Measurements from ENCODE around the gene CHKA.

CHKA gene

DNA sequence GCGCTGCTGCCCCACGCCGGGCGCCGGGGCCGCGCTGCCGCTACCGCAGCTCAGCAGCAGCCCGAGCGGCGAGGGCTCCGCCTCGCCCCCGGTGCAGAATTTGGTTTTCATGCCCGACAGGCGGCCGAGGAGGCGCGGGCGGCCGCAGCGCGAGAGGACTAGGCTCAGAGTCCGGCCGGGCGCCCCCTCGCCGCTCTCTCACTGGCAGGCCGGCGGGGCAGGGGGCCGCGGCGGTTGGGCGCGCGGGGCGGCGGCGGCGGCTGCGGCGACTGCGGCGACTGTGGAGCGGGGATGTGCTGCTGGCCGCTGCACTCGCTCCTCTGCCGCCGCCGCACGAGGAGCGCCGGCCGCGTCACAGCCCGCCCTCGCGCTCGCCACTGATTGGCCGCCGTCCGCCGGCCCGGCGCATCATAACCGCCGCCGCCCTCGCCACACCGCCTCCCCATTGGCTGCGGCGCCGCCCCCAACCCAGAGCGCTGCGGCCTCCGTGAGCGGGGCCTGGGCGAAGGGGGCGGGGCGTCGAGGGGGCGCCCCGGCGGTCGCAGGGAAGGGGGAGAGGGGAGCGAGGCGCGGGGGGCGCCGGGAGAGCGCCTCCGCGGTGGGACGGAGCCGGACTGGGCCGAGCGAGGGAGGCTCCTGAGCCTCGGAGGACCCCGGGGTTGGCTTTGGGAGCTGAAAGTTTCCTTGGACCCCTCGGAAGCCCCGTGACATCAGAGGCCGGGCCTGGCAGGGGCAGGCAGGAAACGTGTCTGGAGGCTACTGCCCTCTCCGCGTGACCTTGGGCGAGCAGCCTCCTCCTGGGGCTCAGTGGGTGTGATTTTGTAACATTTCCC, at the start of gene CHKA:
CHKA (minus strand) TSS at position 322 of the 833 bp plus-strand sequence; CDS start at position 111, 211 bp downstream.
- peak; percentile 95 for DNase-seq

DNA sequence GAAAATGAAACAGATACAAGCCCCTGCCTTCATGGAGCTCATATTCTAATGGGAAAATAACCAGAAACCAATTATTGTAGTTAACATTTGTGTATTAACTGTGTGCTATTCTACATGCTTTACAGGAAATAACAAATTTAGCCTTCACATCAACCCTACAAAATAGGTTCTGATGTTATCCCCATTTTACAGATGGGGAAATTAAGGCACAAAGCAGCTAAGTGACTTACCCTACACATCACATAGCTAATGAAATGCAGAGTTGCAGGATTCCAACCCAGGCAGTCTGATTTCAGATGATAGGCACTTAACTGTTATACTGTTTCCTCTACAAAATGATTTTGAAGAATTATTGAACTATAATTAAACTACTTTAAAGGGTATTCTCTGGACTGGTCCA, 48.3 kb upstream of the CHKA start:
- no peak for DNase-seq

DNA sequence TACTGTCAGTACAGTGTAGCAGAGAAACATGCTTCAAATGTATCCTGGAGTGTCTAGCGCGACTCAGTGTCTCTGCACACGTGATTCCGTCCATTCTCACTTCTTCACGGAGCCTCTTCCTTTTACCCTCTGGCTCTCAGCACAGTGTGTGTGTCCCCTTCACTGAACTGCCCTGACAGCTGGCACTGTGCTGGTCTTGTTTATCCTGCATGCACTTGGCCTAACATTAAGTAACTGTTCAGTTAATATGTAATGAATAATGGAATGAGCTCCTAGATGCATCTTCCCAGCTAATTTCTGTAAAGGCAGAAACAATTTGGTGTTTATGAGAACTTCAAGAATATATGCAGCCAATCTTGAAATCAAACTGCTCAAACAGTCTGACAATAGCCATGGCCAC, 47.5 kb upstream of the CHKA start:
- no peak for DNase-seq

DNA sequence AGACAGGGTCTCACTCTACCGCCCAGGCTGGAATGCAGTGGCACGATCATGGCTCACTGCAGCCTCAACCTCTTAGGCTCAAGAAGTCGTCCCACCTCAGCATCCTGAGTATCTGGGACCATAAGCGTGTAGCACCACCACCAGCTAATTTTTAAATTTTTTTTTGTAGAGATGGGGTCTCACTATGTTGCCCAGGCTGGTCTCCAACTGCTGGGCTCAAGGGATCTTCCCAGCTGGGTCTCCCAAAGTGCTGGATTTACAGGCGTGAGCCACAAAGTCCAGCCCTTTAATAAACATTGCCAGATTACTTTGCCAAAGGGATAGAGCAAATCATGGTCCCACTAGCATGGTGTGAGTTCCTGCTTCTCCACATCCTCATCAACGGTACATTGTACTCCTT, 46.3 kb upstream of the CHKA start:
- DNase-seq, result no peak

DNA sequence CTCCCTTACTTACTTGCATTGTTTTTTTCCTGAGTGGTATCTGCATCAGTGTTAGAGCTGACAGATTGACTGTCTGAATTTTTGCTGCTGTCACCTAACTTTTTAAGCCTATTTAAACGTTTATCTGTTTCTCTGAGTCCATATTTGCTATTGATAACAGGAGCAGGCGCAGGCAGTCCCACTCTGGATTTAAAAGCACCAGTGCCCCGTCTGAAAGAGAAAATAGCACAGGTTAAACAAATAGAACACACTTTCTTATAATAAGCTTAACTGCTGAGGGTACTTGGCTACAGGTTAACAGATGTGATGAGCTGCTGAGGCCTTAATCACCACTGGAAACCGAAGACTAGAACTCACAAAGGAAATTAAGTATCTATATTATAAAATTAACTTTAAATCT, 45.8 kb upstream of the CHKA start:
- DNase-seq, result no peak

DNA sequence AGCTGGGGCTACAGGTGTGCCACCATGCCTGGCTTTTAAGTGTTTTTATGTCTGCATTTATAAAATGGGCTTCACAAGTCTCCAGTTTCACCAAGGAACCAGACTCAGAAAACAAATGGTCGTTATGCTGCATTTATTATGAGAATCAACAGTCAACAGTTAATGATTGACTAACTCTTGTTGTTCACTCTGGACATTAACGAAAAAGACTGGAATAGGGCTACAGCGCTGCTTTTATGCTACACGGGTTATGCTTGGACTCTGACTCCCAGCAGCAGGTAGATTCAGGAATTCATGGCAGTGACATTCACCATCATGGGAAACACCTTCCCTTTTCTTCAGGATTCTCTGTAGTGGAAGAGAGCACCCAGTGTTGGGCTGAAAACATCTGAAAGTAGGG, 44.4 kb upstream of the CHKA start:
- no peak for DNase-seq

DNA sequence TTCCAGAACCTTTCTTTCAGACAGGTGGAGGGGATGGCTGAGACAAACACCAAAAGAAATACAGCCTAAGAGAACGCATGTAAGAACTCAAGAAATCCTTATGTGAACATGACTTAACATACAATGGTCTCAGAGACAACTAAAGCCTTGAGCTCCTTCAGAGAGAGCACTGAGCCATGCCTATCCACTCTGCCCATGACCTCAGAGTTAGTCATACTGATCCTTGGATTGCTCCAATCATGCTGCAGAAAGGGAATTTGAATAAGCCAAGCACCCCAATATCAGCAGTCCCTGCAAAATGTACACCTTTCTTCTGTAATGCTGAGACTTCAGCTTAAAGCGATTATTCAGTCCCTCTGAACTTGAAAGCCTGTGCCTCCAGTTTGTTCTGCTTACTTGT, 43.2 kb upstream of the CHKA start:
- DNase-seq, result no peak

DNA sequence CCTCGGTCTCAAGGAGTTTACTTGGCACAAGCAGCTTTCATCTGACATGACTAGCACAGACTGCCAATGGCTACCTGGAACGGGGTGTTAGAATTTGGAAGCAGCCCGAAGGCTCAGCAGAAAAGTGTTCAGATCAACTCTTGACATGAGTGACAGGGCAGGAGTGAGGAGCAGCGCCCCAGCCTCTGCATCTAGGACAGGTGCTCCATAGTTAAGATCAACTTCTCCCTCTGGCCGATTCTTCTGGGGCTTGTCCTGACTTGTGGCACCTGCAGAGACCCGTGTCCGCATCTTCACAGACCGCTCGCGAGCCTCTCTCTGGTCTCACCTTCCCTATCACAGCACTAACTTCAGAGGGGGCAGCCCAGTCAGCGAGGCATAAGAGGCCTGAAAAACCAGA, 42.5 kb upstream of the CHKA start:
- no peak for DNase-seq

DNA sequence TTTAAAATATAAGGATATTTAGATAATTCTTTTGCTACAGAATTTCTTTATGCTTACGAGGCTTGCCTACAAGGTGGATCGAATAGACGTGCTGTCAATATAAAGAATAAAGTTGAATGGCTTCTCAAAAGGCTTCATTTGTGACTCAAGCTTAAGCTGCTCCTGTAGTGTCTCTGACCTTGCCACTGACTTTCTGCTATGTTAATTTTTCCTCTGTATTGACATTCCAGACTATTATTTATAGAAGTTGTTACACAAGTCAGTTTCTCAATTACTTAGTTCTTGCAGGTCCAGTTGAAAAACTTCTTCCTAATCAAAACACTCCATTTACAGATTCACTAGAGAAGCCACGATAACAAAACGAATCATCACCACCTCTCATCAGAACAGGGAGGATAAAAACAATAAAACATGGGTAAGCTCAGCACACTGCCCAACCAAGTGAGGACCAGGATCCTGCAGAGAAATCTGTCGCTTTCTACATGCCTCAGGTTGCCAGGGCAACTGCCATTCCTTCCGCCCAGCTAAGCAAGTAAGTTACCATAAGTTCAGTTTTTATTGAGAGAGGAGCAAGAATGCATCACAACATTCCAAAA, 39.0 kb upstream of the CHKA start:
- DNase-seq, result no peak

DNA sequence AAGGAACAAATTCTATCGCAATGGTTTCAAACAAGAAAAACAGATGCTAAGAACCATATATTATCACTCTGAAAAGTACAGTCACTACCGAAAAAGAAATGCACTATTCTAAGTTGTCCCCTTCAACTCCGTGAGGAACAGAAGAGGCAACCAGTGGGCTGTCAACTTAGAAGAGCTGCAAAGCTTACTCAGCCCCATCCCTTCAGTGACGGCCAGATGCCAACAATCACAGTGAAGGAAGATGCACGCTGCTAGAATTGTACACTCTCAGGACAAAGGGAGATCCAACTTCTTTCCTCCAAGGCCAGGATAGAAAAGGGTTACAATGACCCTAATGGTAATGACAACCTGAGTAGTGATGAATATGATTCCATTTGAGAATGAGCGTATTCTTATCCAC, 38.5 kb upstream of the CHKA start:
- no peak for DNase-seq

DNA sequence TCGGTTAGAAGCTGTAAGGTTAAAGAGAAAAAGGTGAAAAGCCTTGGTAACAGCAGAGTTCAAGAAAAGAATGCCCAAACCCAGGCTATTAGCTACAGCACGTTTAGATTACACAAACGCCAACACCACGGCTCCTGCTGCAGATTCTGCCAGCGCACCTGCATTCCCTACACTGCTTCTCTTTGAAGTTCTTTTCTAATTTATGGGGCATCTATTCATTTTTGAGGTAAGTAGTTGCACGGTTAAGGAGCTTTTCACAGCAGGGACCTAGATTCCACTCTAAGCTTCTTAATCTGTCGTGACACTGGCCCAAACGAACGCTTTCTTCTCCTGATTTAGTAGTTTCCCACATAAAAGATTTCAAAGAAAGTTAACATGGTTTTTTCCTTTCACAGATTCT, 38.0 kb upstream of the CHKA start:
- no peak for DNase-seq

DNA sequence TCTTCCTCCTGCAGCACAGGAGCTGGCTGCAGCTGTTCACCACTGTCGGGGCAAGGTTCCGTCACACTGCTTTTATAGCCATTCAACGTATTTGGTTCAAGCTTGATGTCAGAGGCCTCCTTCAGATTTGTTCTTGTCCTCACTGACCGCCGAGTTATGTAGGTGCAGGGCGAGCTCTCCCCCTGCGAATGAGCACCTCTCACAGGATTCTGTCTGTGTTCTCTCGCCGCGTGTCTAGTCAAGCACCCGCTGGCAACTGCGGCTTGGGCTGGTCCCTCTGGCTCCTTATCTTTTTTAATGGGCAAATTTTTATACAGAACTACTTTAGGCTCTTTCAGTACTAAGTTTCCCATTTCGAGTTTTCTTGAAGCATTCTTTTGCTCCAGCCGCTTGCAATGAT, 37.4 kb upstream of the CHKA start:
- no peak for DNase-seq

DNA sequence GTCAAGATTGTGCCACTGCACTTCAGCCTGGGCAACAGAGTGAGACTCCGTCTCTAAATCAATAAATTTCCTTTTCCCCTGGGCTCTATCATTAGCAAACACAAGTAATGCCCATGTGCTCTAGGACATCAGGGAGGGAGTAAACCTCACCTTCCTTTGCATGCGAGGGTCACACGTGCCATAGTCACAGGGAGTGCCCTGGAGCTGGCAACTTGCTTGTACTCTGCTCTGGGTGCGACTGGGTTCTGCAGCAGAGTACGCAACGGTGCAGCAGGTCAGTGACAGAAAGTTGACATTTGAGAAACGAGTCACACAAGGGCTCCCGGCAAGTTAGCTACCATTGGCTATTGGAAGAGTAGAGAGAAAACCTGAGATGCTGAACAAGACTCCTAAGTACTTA, 32.6 kb upstream of the CHKA start:
- DNase-seq, result no peak

DNA sequence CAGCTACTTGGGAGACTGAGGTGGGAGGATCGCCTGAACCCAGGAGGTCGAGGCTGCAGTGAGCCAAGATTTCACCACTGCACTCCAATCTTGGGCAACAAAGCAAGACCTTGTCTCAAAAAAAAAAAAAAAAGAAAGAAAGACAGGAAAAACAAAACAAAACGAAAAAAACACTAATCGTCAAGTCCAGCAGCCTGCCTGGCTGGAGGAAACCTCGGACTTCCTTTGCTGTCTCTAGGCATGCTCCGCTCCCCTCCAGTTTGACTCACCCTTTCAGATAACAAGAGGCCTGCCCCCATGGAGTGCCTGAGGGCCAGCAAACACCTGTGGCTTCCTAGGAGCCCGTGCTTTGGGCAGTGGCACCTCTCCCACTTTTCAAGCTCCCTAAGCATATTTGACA, 28.8 kb upstream of the CHKA start:
- no peak for DNase-seq

DNA sequence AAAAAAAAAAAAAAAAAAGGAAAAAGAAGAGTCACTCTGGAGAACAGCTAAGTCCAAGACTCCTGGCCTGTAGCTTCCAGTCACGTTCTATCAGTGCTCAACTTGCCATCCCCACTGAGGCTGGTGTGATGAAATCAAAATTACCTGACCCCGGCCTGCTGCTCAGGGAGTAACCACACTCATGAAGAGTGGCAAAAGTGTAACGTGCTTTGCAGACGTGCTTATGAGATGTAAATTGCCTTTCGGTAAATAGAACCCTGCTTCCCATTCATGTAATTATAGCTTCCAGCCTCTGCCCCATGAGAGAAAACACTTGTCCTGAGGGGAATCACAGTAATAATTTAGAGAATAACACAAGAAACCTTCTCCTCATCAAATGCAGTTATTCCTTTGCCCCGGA, 28.2 kb upstream of the CHKA start:
- no peak for DNase-seq

DNA sequence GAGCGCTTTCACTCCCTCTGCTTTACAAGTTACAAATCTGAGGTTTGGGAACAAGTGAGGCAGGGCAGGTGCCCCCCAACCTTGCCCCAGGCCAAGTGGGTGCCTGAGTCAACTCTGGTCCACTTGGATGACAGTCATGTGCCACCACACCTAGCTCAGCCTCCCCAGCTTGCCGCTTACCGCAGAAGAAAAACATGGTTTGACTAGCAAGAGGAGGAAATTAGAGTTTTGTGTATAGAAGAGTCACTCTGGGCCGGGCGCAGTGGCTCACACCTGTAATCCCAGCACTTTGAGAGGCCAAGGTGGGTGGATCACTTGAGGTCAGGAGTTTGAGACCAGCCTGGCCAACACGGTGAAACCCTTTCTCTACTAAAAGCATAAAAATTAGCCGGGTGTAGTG, 27.7 kb upstream of the CHKA start:
- DNase-seq, result no peak

DNA sequence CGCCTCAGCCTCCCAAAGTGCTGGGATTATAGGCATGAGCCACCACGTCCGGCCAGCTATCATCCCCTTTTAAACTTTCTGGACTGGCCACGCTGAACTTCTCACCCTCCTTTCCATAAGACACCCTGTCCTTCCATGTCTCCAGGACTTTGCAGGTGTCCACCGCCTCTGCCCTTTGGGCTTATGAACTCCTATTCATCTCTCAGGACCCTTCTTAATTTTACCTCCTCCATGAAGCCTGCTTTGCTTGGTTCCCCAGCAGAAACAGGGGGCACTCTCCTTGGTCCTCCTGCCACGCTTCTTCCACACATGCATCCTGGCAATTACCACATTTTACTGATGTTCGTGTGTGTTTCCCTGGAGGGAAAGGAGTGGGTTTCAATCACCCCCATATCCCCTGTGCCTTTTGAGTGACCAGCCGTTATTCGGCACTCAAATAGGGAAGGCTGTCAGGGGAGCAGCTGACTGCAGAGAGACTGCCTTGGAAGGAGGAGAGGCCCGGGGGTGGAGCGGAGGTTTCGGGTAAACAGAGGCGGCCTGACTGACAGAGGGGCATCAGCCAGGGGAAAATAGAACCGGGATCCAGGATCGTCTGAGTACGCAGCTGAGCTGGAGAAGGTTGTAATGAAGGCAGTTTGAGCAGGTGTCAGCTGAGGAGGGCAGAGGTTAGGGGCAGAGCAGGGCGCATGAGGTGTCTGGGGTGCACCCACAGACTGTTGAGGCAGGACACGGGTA, 27.1 kb upstream of the CHKA start:
- DNase-seq, result no peak

DNA sequence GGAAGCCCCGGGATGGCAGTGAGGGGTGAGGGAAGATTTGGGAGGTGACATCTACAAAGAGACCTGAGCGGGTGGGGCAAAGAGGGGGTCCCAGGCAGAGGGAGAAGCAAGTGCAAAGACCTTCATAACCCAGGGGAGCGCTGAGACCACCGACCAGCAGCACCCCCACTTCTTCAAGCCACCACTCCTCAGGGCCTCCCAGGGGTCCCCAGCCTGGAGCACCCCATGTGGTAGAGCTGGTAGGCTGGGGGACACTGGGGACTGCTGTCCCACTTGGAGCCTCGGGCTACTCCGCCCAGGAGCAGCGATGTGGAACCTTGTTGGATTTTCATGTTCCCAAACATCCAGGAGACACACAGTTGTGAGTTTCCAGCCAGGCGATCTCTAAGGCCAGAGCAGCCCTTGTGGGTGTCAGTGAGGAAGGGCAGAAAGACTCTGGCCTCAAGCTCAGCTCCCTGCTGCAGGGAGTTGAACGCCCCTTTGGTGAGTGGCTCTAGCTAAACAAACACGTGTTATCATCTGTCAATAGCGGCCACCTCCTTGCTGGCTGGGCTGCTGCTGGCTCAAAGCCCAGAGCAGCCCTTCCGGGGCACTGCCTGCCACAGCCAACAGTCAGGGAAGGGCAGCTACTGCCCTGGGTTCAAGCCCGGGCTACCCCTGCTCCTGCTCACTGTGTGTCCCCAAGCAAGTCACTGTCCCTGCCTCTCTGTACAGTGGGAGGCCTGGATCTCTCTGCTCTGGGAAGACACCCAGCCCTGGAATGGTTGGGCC, 25.7 kb upstream of the CHKA start:
- peak; percentile 85 for DNase-seq

DNA sequence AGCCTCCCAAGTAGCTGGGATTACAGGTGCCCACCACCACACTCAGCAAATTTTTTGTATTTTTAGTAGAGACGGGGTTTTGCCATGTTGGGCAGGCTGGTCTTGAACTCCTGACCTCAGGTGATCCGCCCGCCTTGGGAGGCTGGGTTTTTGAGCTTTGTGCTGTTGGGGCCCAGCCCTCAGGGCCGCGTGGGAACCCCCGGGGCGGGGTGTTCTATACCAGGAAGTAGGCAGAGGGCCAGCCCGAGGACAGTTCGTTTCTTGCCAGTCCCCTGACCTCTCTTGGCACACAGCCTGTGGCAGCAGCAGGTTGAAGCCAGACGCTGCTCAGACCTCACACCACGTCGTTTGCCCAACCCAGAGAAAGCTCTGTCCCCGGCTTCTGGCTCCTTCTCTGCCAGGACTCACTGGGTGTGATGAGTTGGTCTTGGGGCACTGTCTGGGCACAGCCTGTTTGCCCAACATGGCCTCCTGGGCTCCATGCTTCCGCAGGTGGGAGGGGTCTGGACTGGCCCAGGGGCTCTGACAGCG, 24.9 kb upstream of the CHKA start:
- no peak for DNase-seq

DNA sequence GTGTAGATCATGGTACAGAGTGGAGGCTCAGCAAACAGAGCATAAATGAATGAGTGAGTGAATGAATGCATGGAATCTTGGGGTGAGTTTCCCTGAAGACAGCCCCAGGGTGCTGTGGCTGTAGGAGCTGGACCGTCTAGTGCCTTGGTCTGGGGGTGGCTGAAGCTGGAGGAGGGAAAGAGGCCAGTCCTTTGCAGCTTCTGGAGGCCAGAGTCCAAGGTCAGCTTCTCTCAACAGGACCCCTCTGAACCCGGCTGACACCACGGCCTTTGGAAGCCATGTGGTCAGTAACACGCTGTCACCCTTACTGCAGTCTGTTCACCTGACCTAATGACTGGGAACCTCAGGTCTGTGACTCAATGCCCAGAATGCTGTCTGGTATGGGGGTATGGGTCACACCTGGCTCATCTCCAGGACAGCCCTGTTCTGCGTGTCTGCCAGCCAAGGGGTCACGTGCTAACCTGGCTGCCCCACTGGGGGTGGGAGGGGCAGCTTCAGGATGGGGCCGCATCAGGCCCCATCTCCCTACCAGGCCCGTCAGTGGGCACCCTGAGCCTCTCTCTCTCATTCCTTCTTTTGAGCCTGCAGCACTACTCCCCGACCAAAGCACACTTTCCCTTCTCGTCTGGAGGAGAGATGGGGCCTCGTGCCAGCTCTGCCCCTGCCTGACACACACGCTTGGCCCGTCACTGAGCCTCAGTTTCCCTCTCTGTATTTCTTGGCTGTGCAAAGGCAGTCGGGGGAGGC, 24.1 kb upstream of the CHKA start:
- no peak for DNase-seq

DNA sequence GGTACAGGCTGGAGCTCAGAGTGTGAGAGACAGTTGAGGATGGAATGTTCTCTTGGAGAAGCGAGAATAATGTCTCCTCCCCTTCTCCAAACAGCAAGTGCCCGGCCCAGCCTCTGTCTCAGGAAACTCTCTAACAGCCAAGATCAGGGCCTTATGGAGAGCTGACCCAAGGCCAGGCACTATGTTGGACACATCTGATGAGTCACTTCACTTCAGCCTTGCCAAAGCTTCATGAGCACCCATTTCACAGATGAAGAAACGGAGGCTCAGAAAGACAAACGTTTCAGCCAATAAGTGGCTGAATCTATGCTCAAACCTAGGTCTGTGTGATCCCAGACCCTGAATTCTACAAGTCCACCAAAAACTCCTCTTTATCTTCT, 22.1 kb upstream of the CHKA start:
- no peak for DNase-seq

All from NCI-H510A (cell line).